Aorta (tissue), 5 donors: ENCODE data around the gene TMEM120A. TPM values are rescaled to one million over a fixed set of nuclear protein-coding genes. Genes with fewer than 3 reads are reported as not detected.

Experiments
- ATAC-seq: fragments of 200-7000 bp; cut with Tn5 transposase; one replicate; pipeline ENCODE4 v1.9.1; 2022; ENCODE audit warnings: moderate library complexity; ENCODE audit not compliant: low FRiP score
- DNase-seq, 2 donors: peaks; one replicate each; pipeline ENCODE4 v3.0.0-alpha.2; 2020
- H3K27ac ChIP-seq, 2 donors: one replicate each; pipeline ENCODE4 v1.5.1; 2013; ENCODE audit warnings: low read length in 2 of 2, mild to moderate bottlenecking in 2 of 2, moderate library complexity in 2 of 2, control low read depth in 1 of 2, inconsistent platforms in 1 of 2, low read depth in 1 of 2
- H3K27me3 ChIP-seq, 2 donors: one replicate each; pipeline ENCODE4 v1.6.1; 2013; ENCODE audit warnings: control low read depth in 1 of 2, low read length in 1 of 2, mild to moderate bottlenecking in 1 of 2, moderate library complexity in 1 of 2; ENCODE audit not compliant: insufficient read depth in 2 of 2, control insufficient read depth in 1 of 2
- H3K36me3 ChIP-seq, 2 donors: one replicate each; pipeline ENCODE4 v1.6.1; 2013; ENCODE audit warnings: control low read depth in 1 of 2, low read length in 1 of 2, mild to moderate bottlenecking in 1 of 2; ENCODE audit not compliant: insufficient read depth in 2 of 2, control insufficient read depth in 1 of 2
- H3K4me1 ChIP-seq, 2 donors: one replicate each; pipeline ENCODE4 v1.6.1; 2013; ENCODE audit warnings: low read length in 2 of 2, control low read depth in 1 of 2, mild to moderate bottlenecking in 1 of 2, moderate library complexity in 1 of 2; ENCODE audit not compliant: insufficient read depth in 2 of 2, control insufficient read depth in 1 of 2
- H3K4me3 ChIP-seq, 2 donors: one replicate each; pipeline ENCODE4 v1.5.1; 2013; ENCODE audit warnings: low read length in 2 of 2, control low read depth in 1 of 2, mild to moderate bottlenecking in 1 of 2
- H3K9me3 ChIP-seq: one replicate; pipeline ENCODE4 v1.6.1; 2013; ENCODE audit warnings: mild to moderate bottlenecking, low read length; ENCODE audit not compliant: control insufficient read depth
- WGBS, 2 donors: extraction: QIAGEN DNeasy Blood & Tissue Kit; methylation state at CpG; one replicate each; pipeline ENCODE4 v1.1.7; 2013; 5-methylcytosine and 5-hydroxymethylcytosine counted together
- intact Hi-C, 2 donors: fragments of 100-400 bp; cut with DNase I; formaldehyde crosslinking; loops; one replicate each; pipeline versions ENCODE4 v1.14.2 to v1.15.0; 2022
- polyA plus RNA-seq, 2 donors: library from polyadenylated mRNA; stranded (reverse); fragments of 200-250 nt; gene quantifications; one replicate each; pipeline ENCODE4 v1.2.3, GENCODE V29; 2013
- total RNA-seq, 2 donors: library from RNA; stranded (reverse); fragmentation: NEBNext Ultra II Directional; extraction: Animal tissue kit (Norgen Biotek cat#: 25700); gene quantifications; one replicate each; pipeline ENCODE4 v1.2.1, GENCODE V29; 2021
- donor health status: healthy with polysubstance abuse.
- donor health status: Bipolar disorder and iron deficiency.
- donor health status: DM: no; HTN: no; CAD: no.
- donor health status: DM: no; HTN: no; CAD: no.
- donor health status: DM: yes; HTN: yes; CAD: no.

Gene TMEM120A
- total and polyA plus RNA-seq, 4 donors = 53.8 to 144 (median 79.5) TPM

DNA sequence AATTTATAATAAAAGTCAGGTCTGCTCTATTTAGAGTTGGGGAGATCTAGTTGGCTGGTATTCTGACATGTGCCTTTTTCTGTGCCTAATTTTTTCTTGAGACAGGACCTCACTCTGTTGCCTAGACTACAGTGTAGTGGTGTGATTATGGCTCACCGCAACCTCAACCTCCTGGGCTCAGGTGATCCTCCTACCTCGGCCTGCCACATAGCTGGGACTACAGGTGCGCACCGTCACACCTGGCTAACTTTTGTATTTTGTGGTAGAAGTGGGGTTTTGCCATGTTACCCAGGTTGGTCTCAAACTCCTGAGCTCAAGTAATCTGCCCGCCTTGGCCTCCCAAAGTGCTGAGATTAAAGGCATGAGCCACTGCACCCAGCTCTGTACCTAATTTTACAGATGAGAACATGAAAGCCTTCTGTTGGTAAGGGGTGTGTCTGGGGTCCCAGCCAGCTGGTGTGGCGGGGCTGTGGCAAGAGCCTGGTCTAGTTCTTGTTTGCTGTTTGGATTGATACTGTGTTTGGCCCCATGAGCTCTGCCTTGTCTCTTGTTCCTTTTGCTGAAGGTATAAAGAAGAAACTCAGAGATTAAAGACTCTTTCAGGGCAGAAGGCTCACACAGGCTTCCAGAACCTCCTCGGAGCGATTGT is 48.1 kb downstream of the TMEM120A start:
- Histone ChIP-seq H3K4me1 (no peaks in the 10 kb centered on the region), H3K27ac (no peak overlapping the region), H3K27me3 (no peaks in the 10 kb centered on the region), H3K9me3 (no peaks in the 10 kb centered on the region), H3K4me3 (no peak overlapping the region), H3K36me3 (no peaks in the 10 kb centered on the region)
- DNase-seq = no peak
- WGBS, 2 donors = 82 to 84% methylated on average over 8 of the region's 8 CpGs
- no peak for ATAC-seq
- intact Hi-C loops = no loop called here

DNA sequence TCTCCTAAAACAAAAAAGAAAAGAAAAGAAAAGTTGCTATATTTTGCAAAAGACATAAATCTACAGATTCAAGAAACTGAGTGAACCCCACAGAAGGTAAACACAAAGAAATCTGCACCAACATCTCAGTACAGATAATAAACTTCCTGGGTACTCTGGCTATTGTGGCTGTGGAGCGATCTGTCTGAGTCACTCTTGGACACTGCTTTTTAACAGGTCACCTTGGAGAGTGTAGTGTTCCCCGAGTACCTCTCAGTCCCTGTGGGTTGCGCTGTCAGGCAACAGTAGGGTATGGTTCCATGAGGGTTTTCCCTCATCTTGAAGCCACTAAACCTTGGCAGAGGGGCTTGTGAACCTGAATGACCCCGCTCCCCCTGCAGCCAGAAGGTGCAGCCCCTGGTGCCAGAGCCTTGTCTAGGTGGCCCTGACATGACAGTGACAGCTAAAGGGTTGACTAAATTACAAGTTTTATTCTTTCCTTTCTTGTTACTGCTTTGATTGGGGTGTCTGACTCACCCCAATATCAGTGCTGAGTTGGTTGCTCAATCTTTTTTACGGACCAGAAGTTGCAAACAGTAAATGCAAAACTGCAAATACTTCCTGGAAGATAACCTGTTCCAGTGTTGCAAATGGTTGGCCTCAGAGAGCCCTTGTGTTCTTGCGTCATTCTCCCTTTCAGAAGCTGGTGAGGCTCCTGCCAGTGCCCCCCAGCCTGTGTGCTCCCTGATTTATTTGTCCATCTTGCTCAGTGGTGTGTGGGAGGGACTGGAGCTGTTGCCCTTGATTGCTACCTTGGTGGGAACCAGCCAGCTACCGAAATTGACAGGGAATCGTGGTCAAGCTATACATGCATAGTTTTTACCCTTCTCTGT is 48.9 kb downstream of the TMEM120A start:
- intact Hi-C loops = no loop called here
- Histone ChIP-seq H3K36me3 (no peaks in the 10 kb centered on the region), H3K9me3 (no peaks in the 10 kb centered on the region), H3K4me3 (no peak overlapping the region), H3K27ac (no peak overlapping the region), H3K27me3 (no peaks in the 10 kb centered on the region), H3K4me1 (no peaks in the 10 kb centered on the region)
- 88% methylated on average over 8 of the region's 8 CpGs for WGBS, 2 donors
- no peak for DNase-seq
- ATAC-seq = no peak

GRCh38 chr7:75944507-75944906 is 49.9 kb downstream of the TMEM120A start:
- DNase-seq = no peak
- WGBS, 2 donors = 95% methylated on average over 1 of the region's 1 CpG
- Histone ChIP-seq H3K27me3 (no peaks in the 10 kb centered on the region), H3K4me1 (no peaks in the 10 kb centered on the region), H3K4me3 (no peak overlapping the region), H3K36me3 (no peaks in the 10 kb centered on the region), H3K9me3 (no peaks in the 10 kb centered on the region), H3K27ac (no peak overlapping the region)
- intact Hi-C loops = no loop called here
- no peak for ATAC-seq

DNA sequence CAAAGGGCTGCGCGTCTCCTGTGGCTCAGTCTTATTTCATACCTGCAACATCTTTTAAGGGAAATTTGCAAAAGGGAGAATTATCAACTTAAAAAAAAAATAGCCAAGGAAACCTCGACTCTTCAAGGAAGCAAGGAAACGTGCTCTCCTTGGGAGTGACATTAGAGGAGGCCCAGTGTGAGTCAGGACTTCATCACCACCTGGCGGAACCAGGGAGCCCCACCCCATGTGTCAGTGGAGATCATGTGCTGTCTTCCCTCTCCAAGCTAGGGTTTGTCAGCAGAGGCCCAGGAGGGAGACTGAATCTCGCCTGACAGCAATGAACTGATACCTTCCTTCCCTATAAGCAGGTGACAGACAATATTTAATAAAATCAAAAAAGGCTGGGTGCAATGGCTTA is 50.5 kb downstream of the TMEM120A start:
- H3K36me3 ChIP-seq = no peaks in the 10 kb centered on the region
- no peak overlapping the region for H3K27ac ChIP-seq
- intact Hi-C loops = no loop called here
- 96 to 99% methylated on average over 6 of the region's 6 CpGs for WGBS, 2 donors
- H3K4me1 ChIP-seq = no peaks in the 10 kb centered on the region
- no peak overlapping the region for H3K4me3 ChIP-seq
- no peaks in the 10 kb centered on the region for H3K9me3 ChIP-seq
- DNase-seq = no peak
- no peaks in the 10 kb centered on the region for H3K27me3 ChIP-seq
- ATAC-seq = no peak

- Histone ChIP-seq H3K9me3 (no peaks in the 10 kb centered on the region), H3K27me3 (no peaks in the 10 kb centered on the region), H3K27ac (no peak overlapping the region), H3K4me3 (no peak overlapping the region), H3K36me3 (no peaks in the 10 kb centered on the region), H3K4me1 (peaks cover 0 to 5% of the 10 kb centered on the region in 2 donors)
- WGBS, 2 donors = 89 to 92% methylated on average over 6 of the region's 6 CpGs
- ATAC-seq (no peak), DNase-seq (no peak)
- intact Hi-C loops = no loop called here
Observed at GRCh38 chr7:75938921-75939320, 55.5 kb downstream of the TMEM120A start.

DNA sequence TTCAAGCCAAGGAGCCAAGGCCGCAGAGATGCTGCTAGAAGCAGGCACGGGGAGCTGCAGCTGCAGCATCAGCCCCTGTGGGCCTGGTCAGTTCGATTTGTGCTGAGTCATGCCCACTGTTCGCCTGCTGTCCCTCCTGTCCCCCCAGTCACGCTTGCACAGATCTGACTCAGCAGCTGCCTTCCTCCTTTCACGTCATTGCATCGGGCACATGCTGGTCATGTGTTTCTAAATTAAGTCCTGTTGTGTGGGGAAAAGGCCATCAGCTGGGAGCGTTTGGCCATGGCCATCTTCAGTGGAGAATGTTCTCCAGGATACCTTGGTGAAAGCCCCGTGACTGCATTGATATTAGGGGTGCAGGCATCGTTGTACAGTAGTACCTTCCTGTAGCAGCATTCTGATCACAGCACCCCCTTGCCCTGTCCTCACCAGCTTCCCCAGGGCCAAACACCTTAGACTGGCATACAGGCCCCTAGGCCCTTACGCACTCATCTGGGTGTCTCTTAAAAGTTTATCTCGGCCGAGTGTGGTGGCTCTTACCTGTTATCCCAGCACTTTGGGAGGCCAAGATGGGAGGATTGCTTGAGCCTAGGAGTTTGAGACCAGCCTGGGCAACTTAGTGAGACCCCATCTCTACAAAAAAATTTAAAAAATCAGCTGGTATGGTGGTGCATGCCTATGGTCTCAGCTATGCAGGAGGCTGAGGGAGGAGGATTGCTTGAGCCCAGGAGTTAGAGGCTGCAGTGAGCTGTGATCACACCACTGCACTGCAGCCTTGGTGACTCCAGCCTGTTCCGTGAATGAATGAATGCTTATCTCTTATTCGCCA is 56.2 kb downstream of the TMEM120A start:
- 55 to 57% methylated on average over 15 of the region's 15 CpGs for WGBS, 2 donors
- no peaks in the 10 kb centered on the region for H3K36me3 ChIP-seq
- intact Hi-C loops = no loop called here
- ATAC-seq (peak; percentile 85), DNase-seq (peak; percentile 85 to 87)
- no peak overlapping the region for H3K4me3 ChIP-seq
- H3K27ac ChIP-seq = peak overlapping the region in 1 of 2 donors; percentile 34
- H3K9me3 ChIP-seq = no peaks in the 10 kb centered on the region
- H3K4me1 ChIP-seq = peaks cover 0 to 5% of the 10 kb centered on the region in 2 donors
- H3K27me3 ChIP-seq = no peaks in the 10 kb centered on the region

Other genes starting within 250 kb of the TMEM120A start
- 1 to 10 TPM in 1 of 2 donors, not detected in 1; 1.9 TPM for gene CCL26, start 222.4 kb downstream of the TMEM120A start, total RNA-seq
- gene CCL26, start 222.4 kb downstream of the TMEM120A start, polyA plus RNA-seq = 1 to 10 TPM in 1 of 2 donors, not detected in 1; 2.0 TPM
- 1 to 10 TPM; 1.1 to 2.4 TPM for gene CCL24, start 180.8 kb downstream of the TMEM120A start, total RNA-seq
- gene CCL24, start 180.8 kb downstream of the TMEM120A start, polyA plus RNA-seq = 1 to 10 TPM in 1 of 2 donors, under 1 TPM in 1; 1.00 to 3.3 TPM
- 10 to 100 TPM; 31.1 to 40.1 TPM for gene RHBDD2, start 115.6 kb downstream of the TMEM120A start, total RNA-seq
- gene RHBDD2, start 115.6 kb downstream of the TMEM120A start, polyA plus RNA-seq = 10 to 100 TPM; 23.9 to 71.3 TPM
- gene POR, start 79.4 kb downstream of the TMEM120A start, total RNA-seq = 100 to 1,000 TPM in 1 of 2 donors, 10 to 100 TPM in 1; 87.4 to 121 TPM
- gene POR, start 79.4 kb downstream of the TMEM120A start, polyA plus RNA-seq = 10 to 100 TPM; 40.4 to 71.8 TPM
- 10 to 100 TPM in 1 of 2 donors, 1 to 10 TPM in 1; 6.1 to 16.8 TPM for gene STYXL1, start 53.4 kb upstream of the TMEM120A start, total RNA-seq
- gene STYXL1, start 53.4 kb upstream of the TMEM120A start, polyA plus RNA-seq = 10 to 100 TPM; 16.2 to 18.7 TPM
- gene MDH2, start 53.5 kb upstream of the TMEM120A start, total RNA-seq = 10 to 100 TPM; 68.4 to 87.9 TPM
- 10 to 100 TPM; 65.3 to 66.7 TPM for gene MDH2, start 53.5 kb upstream of the TMEM120A start, polyA plus RNA-seq
- 1 to 10 TPM; 3.0 to 5.9 TPM for gene SRRM3, start 207.3 kb upstream of the TMEM120A start, total RNA-seq
- 1 to 10 TPM; 3.8 to 7.4 TPM for gene SRRM3, start 207.3 kb upstream of the TMEM120A start, polyA plus RNA-seq